Measurements from ENCODE around the gene NR2F1-AS1.
"Not testable (repeated sequence)": the region's sequence is repeated elsewhere in the genome, so short reads cannot be mapped to it uniquely, and the experiment has no call there.

NR2F1-AS1 gene

DNA sequence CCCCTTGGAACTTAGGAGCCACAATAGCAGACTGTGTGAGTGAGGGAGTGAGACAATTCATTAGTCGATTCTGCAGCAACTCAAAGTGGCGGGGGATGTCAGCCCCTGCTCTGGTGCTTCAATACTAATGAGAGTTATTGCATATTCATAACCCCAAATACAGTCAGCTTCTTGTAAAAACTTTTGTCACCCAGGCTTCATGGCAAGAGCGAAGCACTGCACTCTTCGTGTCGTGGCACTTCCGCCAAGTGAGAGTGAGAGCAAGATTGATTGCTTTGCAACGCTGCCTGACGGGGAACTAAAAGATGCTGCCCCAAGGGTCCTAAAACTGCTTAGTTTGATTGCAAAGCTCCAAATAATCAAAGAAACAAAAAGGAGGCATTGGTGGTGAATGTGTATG lies 150.9 kb downstream of the NR2F1-AS1 start:
- DNase-seq (ENCODE audit: low read depth in 3 of 3) = no peak

DNA sequence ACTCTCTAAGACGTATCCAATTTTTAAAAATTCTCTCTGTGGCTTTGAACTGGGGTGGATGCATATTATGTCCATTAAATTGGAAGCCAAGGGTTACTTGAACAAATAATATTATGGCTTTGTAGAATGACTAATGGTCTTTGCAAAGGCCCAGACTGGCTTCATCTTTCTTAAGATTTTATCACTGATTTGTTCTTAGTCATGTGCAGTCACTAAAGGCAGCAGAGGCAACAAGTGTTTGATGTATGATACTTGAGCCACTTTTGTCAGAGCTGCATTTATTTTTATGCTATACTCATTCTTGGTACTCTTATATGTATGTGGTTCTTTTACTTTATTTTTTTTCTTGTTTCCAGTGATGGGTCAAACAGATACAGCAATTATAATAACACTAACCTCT lies 152.2 kb downstream of the NR2F1-AS1 start:
- DNase-seq (ENCODE audit: low read depth in 3 of 3) = no peak

DNA sequence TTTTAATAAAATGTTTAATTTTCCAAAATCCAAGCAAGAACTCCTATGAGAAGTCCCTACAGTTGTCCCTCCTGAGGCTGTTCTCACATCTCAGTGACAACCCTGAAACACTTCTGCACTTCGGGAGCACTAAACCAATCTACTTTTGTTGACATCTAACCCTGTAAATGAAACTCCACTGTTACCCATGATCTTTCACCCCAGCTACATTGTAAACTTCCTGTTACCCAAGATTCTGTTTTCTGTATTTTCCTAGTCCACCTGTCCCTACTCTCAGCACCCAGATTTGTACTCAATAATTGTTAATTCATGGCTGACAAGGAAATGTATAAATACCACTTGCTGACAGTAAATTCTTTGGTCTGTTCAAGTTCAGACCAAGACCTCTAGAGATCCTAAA lies 153.7 kb downstream of the NR2F1-AS1 start:
- DNase-seq (ENCODE audit: low read depth in 3 of 3) = no peak

DNA sequence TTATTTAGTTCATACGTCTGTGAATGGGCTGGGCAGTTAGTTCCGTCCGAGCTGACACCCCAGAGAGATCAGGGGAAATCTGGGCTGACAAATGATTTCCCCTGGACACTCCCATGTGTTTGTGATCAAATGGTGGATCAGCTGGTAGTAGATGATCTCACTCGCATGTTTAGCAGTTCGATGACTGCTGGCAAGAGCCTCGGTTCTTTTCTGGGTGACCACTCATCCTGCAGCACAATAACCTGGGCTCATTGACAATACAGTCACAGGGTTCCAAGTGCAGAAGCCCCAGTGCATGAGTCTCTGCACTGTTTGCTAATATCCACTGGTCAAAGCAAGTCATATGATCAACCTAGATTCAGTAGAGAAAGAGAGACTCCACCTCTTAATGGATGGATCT lies 155.9 kb downstream of the NR2F1-AS1 start:
- DNase-seq (ENCODE audit: low read depth in 3 of 3) = no peak

DNA sequence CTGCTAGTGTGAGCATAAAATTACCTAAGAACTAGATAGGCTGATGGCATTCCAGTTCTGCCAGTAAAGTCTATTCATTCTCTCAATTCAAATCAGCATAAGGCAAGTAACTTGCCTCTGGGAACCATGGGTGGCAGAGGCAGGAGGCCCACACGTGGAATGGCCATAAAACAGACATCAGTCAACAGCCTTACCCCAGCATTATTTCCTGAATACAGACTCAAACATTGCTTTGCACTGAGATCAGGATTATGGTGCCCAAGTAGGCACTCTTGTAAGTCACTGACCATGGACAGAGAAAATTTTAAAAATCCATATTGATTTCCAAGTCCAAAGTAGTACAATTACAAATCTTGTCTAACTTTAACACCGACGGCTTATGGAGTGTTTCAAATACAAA lies 157.7 kb downstream of the NR2F1-AS1 start:
- DNase-seq (ENCODE audit: low read depth in 3 of 3) = no peak

DNA sequence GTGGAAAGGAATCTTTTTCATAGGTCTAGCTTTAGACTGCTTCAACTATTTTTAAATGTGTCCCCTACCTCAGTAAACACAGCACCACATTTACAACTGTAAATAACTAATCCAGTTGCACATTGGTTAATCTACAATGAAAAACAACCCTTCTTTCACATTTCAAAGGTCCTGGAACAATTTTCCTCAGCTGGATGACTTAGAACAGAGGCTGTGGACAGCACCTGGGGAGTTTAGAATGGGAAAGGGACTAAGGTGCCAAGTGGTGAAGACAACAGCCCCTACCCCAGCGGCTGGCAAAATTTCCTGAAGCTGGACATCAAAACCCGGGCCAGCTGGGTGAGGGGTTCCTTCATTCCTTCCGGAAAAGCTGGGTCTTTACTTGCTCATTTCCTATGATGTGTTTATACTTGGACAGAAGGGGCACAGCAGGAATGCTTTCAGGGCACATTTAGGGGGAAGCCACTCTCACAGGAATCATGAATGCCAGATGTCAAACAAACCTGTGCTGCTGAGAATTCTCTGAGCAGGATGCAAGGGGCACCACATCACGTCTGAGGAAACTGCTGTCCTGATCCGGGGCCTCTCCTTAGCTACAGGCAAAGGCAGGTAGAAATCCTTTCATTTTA lies 158.3 kb downstream of the NR2F1-AS1 start:
- DNase-seq (ENCODE audit: low read depth in 3 of 3) = no peak

DNA sequence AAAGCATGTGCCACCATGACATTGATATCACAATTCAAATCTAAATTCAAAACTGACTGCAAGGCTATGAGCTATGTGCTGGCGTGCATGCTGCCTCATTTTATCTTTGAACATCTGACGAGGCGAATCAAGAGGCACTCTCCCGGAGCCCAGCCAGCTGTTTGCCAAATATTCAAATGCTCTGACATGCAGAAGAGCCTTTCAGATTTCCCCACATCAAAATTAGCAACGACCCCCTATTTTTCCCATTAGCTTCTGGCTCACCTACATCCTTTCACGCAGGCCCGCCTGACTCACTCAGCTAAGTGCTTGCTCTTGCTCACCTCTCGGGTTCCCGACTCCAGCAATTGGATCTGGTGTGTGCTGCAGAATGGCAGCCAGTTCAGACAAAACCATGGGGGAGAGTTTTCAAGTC lies 159.0 kb downstream of the NR2F1-AS1 start:
- no peak for DNase-seq (ENCODE audit: low read depth in 3 of 3)

DNA sequence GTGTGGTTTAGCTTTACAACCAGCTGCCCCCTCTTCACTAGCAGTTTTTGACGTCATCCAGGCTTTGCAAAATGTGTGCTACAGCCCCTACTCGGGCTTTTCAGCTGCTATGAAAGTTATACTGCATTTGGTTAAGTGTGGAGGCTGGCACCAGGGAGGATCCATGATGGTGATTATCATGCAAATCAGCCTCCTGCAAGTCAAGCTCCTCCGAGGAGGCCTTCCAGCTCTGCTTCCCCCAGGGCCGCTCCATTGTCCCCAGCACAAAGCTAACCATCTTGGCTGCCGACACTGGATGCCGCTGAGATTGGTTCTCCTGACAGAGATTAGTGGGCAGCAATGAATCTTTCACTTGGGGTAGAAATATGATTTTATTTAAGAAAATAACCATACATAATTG lies 159.6 kb downstream of the NR2F1-AS1 start:
- DNase-seq (ENCODE audit: low read depth in 3 of 3) = no peak

DNA sequence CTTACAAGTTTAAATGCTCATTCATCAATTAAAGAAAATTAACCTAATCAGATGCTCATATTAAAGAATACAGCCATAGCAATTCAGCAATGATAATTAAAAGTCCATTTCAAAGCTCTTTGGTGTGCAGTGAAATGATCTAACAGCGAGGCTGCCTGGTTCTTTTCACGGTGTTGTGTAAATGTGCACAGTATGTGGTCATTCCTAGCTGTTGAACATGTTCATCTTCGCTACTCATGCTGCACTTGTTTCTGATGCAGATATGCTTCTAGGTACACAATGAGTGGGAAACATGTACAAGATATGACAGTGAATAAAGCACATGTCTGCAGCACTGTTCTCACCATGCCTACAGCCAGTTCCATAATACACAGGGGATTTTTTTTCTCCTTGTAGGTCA lies 163.5 kb downstream of the NR2F1-AS1 start:
- DNase-seq (ENCODE audit: low read depth in 3 of 3) = no peak

DNA sequence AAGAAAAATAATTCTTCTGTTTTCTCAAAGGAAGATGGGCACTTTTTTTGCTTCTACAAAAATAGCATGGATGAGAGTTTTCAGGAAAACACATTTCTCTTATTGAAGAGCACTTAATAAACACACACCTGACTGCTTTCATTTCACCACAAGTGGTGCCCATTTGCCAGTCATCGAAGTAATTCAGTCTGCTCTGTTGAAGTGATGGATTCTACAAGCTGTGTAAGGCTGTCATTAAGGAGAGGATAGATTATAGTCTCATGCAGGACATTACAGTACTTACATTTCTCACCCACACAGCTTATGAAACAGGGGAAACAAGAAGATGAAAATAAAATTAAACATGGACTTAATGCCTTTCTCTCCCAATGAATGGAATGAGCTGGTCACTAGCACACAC lies 165.2 kb downstream of the NR2F1-AS1 start:
- no peak for DNase-seq (ENCODE audit: low read depth in 3 of 3)

DNA sequence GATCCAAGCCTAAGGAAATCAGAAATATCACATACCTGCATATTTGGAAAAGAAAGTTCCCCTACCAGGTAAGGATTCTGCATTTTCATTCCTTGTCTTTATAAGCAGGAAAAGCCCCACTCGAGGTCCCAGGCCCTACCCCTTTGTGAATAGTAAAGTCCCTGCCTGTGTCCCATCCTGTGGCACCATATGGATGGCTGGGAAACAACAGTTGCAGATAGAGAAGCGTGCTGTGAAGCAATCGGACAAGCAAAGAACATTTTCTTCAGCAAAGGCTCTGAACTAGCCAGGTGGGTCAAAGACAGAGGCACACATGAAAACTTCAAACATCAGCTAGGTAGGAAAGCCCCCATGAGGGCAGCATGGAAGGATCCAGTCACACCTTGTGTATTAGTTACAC lies 169.3 kb downstream of the NR2F1-AS1 start:
- DNase-seq (ENCODE audit: low read depth in 3 of 3) = no peak

DNA sequence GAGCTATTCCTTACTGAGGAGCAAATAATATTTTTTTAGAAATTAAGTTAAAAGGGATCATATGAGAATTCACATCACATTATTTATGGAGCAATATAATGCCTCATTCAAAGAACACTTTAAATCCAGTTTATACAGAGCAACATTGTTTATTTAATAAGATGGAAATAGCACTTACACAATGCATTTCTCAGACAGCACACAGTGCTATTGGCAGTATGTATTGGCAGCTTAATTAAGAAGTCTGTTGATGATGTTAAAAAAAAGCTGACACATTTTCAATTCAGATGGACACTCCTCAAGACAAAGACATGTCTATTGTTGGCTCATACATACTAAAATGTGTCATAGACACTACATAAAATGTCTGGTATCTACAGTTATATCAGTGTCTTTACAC lies 171.3 kb downstream of the NR2F1-AS1 start:
- DNase-seq (ENCODE audit: low read depth in 3 of 3) = no peak

DNA sequence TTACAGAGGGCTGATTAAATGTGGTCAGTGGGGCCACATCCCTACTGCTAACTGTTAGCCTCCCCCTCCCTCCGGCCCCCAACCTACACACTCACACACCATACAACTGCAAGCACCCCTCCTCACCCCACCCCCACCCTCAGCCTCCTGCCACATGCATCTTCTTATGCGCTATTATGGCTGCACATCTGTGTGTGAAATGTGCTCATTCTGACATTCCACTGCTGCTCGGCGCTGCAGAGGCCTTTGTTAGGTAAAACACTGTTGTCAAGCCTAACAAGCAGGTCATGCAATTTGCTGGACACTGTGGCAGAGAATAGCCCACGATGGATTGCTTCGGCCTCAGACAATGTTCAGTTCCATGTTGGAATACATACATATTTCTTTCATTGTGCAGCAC lies 173.6 kb downstream of the NR2F1-AS1 start:
- DNase-seq (ENCODE audit: low read depth in 3 of 3) = no peak

DNA sequence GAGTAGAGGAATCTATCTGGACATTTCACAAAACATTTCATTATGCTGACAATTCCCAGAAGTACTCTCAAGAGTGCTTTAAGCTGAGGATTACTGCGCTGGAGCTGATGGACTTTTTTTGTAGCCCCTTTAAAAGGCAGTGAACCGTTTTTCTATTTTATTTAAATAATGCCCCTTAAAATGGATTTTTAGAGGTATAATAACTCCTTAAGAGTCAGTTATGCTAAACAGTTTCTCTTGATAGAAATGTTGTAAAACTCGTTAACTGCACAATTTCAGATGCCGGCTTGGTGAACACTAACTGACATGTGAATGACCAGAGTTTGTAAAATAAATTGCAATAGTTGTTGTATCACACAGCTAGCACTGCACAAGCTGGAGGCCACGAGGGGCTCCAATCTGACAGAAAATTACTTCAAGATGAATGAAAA lies 174.0 kb downstream of the NR2F1-AS1 start:
- DNase-seq (ENCODE audit: low read depth in 3 of 3) = no peak

DNA sequence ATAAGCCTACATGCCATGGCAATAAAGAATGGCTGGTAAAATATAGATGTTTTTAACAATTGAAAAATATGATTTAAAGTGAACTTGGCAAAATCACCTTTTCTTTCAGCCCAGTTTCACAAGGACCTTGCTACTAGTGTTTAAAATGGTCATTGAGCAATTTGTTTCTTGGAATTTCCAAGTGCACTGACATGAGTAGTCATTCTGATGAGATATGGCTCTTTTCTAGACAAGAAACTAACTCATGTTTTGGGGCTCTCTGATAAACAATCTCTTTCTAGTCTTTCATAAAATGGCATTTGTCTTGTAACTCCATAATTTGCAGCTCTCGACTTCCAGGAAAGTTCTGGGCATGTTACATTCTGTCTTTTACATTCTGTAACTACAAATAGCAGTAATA lies 176.8 kb downstream of the NR2F1-AS1 start:
- no peak for DNase-seq (ENCODE audit: low read depth in 3 of 3)

DNA sequence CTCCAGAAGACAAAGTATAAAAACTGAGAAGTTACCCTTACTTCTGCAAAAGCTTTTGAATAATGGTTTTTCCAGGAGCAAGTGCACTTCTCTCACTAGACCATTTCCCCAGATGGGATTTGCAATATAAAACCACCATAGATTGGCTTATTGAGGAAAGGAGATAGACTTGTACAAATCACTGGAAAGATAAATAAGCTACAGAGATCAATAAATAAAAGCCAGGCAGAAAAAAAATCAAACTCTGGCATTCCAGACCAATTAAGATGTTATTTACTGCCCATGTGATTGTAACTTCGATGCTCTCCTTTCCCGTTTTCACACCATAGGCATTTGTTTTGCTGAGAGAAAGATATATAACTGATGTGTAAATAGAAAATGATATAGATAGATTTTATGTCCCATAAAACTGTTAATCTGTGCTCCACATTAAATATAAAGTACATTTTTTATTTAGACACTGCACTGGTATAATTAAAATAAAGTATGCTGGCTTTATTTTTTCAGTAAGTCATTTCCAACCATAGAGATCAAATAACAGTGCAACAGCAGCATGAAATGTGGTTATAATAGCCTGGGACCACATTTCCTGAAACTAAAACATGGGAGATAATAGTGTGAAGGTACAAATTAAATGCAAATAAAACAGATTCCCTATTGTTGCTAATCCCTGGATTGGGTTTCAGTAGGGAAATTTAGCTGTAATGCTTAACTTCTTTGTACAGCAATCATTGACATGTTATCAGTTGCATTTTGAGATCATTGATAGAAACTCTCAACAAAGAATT lies 177.7 kb downstream of the NR2F1-AS1 start:
- no peak for DNase-seq (ENCODE audit: low read depth in 3 of 3)

DNA sequence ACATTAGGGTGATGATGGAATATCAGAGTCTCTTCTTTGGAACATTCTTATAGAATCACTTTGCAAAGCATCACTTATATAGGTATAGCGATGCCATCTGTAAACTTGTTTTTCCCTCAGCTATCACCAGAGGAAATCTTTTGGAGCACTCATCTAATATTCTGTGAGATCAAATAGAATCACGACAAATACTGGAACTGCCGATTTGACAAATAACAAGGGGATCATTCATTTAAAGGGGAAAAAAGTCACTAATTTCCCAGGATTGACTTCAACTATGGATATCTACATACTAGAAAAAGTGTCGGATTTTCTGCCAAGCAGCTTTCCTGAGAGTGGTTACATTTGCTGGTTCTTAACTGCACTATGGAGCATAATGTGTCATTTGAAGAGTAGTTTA lies 178.6 kb downstream of the NR2F1-AS1 start:
- DNase-seq (ENCODE audit: low read depth in 3 of 3) = no peak

DNA sequence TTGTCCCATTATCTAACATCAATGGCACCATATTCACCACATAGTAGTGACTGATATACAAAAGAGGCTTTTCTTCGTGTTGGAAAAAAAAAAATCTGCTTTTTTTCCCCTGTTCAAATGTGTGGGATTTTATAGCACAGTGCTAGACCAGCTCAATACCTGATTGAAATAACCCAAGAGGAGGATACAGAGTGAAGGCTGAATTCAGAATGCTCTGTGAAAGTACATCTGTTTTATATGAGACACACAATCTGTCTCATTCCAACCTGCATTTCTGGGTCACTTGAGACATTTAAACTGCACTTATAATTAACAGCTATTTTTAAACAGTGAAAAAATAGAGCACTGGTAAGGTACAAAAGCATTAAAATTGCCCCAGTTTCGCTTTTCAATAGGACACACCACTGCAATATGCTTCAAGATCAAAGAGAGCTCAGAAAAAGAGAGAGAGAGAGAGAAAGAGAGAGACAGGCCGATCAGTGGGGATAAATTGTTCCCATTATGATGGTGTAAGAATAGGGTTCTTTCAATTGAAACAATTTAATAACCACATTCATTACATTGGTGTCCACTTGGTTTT lies 179.3 kb downstream of the NR2F1-AS1 start:
- no peak for DNase-seq (ENCODE audit: low read depth in 3 of 3)

DNA sequence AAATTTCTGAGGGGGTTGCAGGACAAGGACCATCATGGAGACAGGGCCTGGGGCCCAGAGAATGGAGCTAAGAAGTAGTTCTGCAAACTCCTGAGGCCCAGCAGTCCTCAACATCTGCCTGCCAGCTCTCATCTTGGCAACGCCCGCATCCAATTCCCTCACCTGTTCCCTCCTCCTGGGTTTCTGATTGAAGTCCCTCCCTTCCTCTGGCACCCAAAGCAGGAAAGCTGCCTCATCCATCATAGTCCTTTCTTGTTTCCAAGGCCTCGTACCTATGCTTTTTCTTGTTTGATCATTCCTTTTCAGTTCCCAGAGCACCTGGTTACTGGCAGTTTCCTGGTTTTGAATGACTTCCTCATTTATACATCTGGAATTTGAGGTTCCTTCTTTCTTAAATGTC lies 181.3 kb downstream of the NR2F1-AS1 start:
- no peak for DNase-seq (ENCODE audit: low read depth in 3 of 3)

DNA sequence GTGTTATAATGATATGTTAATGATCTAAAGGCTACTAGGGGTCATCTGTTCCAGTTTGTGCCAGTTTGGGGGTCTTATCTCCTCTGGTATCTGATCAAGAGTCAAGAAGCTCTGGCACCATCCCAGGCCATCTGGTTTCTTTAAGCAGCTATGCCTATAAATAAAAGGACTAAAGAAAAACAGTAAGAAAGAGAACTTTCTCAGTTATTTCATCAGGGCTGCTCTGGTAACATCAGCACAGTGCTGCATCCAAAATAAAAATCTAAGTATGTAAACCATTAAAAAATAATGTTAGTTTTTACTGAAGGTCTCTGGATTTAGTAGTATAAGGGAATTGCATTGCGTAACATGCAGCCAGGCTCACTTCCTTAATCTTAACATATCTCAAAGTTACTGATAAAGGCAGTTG lies 185.0 kb downstream of the NR2F1-AS1 start:
- no peak for DNase-seq (ENCODE audit: low read depth in 3 of 3)

DNA sequence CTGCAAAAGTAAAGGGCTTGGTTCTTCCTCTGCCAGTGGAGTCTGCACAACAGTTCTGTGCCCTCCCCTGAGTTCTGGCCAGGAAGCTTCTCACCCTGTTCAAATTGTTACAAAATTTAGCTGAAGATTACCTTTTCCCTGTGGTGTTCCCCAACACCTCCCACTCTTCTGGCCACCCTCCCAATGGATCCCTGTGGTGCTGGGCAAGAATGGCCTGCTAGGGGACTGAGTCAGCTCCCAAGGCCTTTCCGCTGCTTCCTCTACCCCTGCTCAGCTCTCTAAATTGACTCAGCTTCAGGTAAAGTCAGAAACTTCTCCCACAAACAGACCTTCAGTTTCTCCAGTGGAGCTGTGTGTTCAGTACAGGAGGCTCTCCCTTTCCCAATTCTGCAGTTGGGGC lies 186.0 kb downstream of the NR2F1-AS1 start:
- DNase-seq (ENCODE audit: low read depth in 3 of 3) = no peak

DNA sequence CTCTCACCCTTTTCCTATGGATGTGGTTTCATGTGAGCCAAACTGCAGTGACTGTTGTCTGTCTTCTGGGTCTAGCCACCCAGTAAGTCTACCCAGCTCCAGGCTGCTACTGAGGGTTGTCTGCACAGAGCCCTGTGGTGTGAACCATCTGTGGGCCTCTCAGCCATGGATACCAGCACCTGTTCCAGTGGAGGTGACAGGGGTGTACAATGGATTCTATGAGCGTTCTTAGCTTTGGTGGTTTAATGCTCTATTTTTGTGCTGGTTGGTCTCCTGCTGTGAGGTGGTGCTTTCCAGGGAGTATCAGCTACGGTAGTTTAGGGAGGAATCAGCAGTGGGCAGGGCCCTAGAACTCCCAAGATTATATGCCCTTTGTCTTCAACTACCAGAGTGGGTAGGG lies 186.7 kb downstream of the NR2F1-AS1 start:
- no peak for DNase-seq (ENCODE audit: low read depth in 3 of 3)

DNA sequence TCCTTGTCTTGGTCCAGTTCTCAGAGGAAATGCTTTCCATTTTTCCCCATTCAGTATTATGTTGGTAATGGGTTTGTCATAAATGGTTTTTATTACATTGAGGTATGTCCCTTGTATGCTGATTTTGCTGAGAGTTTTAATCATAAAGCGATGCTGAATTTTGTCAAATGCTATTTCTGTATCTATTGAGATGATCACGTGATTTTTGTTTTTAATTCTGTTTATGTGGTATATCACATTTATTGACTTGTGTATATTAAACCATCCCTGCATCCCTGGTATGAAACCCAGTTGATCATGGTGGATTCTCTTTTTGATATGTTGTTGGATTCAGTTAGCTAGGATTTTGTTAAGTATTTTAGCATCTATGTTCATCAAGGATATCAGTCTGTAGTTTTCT lies 189.8 kb downstream of the NR2F1-AS1 start:
- not testable (repeated sequence) for DNase-seq (ENCODE audit: low read depth in 3 of 3)
